ENCODE data around the gene CYP1A1. TPM values are rescaled to one million over a fixed set of nuclear protein-coding genes. Genes with fewer than 3 reads are reported as not detected.
A peak's percentile ranks its signal among the peaks of the same experiment; 100 is the strongest.

The CYP1A1 gene
- 0.38 TPM for total RNA-seq
- long read RNA-seq, partial matches to known transcripts: 0 of 1 reads
- long read RNA-seq, other reads (novel, unspliced or antisense): 0 of 1 reads

- DNase-seq (peak; percentile 67), ATAC-seq (peak; percentile 79 to 87)
- Histone ChIP-seq H3K4me3 (peak within 1 kb of the TSS; percentile 75), H3K27me3 (ENCODE audit: low read depth) (peaks cover 10% of the 10 kb centered on the region), H3K9me3 (no peaks in the 10 kb centered on the region), H3K27ac (peak within 1 kb of the TSS; percentile 75), H3K36me3 (no peaks in the 10 kb centered on the region), H3K4me1 (peaks cover 17% of the 10 kb centered on the region)
- intact Hi-C loops (cut with DNase I): no loop called here
- TF ChIP-seq CTCF (IDR thresholded peaks at IDR 0.05): no peak
These were observed at the start of gene CYP1A1 for GRCh38 chr15:74725225-74725774. CYP1A1 (minus strand) TSS chr15:74725528; CDS start chr15:74723097, 2,431 bp downstream.

- no peak overlapping the region for H3K27ac ChIP-seq
- DNase-seq (no peak), ATAC-seq (no peak)
- H3K4me1 ChIP-seq: peaks cover 42% of the 10 kb centered on the region
- no peak overlapping the region for H3K4me3 ChIP-seq
- TF ChIP-seq CTCF (IDR thresholded peaks at IDR 0.05): no peak
- no peaks in the 10 kb centered on the region for H3K9me3 ChIP-seq
- H3K27me3 ChIP-seq (ENCODE audit: low read depth): peaks cover 3% of the 10 kb centered on the region
- intact Hi-C loops (cut with DNase I): no loop called here
- H3K36me3 ChIP-seq: no peaks in the 10 kb centered on the region
These were observed 48.5 kb upstream of the CYP1A1 start for GRCh38 chr15:74773731-74774252.

GRCh38 chr15:74773329-74773728 is 48.0 kb upstream of the CYP1A1 start:
- TF ChIP-seq CTCF (IDR thresholded peaks at IDR 0.05): no peak

GRCh38 chr15:74770211-74770903 is 45.0 kb upstream of the CYP1A1 start:
- H3K36me3 ChIP-seq: no peaks in the 10 kb centered on the region
- intact Hi-C loops (cut with DNase I): no loop called here
- H3K4me1 ChIP-seq: peaks cover 16% of the 10 kb centered on the region
- H3K9me3 ChIP-seq: no peaks in the 10 kb centered on the region
- no peak for ATAC-seq
- H3K4me3 ChIP-seq: no peak overlapping the region
- no peak for DNase-seq
- H3K27ac ChIP-seq: no peak overlapping the region
- peaks cover 3% of the 10 kb centered on the region for H3K27me3 ChIP-seq (ENCODE audit: low read depth)
- no peak for TF ChIP-seq CTCF (IDR thresholded peaks at IDR 0.05)

More at GRCh38 chr15:74773329-74773728, 48.0 kb upstream of the CYP1A1 start:
- Histone ChIP-seq H3K9me3 (no peaks in the 10 kb centered on the region), H3K4me1 (peaks cover 42% of the 10 kb centered on the region), H3K4me3 (no peak overlapping the region), H3K27me3 (ENCODE audit: low read depth) (peaks cover 3% of the 10 kb centered on the region), H3K27ac (no peak overlapping the region), H3K36me3 (no peaks in the 10 kb centered on the region)
- intact Hi-C loops (cut with DNase I): no loop called here
- DNase-seq (no peak), ATAC-seq (no peak)

- intact Hi-C loops (cut with DNase I): loop anchor here (5.0 kb wide), 1 partner anchor 132 kb away; no protein-coding TSS in a partner anchor
- Histone ChIP-seq H3K27ac (no peak overlapping the region), H3K36me3 (no peaks in the 10 kb centered on the region), H3K4me3 (no peak overlapping the region), H3K4me1 (peaks cover 14% of the 10 kb centered on the region), H3K27me3 (ENCODE audit: low read depth) (peaks cover 3% of the 10 kb centered on the region), H3K9me3 (no peaks in the 10 kb centered on the region)
- DNase-seq (no peak), ATAC-seq (no peak)
- no peak for TF ChIP-seq CTCF (IDR thresholded peaks at IDR 0.05)
These were observed 44.2 kb upstream of the CYP1A1 start for GRCh38 chr15:74769463-74770025.
